NB4 (cell line): ENCODE data around the gene ANKS1B.

Experiments used
- DNase-seq: peaks from one replicate; pipeline ENCODE4 v3.0.0; 2010; ENCODE audit warnings: low read depth
- H3K4me3 ChIP-seq: one replicate; pipeline ENCODE4 v1.5.1; 2011; ENCODE audit warnings: mild to moderate bottlenecking, low read depth, low read length, moderate library complexity
- CTCF ChIP-seq: IDR thresholded peaks from one replicate; pipeline ENCODE4 v1.5.1; 2012; ENCODE audit warnings: low read depth, low read length
- MYC ChIP-seq: IDR thresholded peaks from 2 replicates; pipeline ENCODE4 v1.6.1; 2011; ENCODE audit warnings: low read depth, low read length
- POLR2A ChIP-seq: IDR thresholded peaks from 2 replicates; pipeline ENCODE4 v1.6.1; 2011; ENCODE audit warnings: mild to moderate bottlenecking; ENCODE audit not compliant: insufficient read length; ENCODE audit errors: extremely low read depth
- TF ChIP-seq, protein P1 (sequence below): IDR thresholded peaks from 2 replicates; pipeline ENCODE4 v1.6.1; 2011; ENCODE audit warnings: low read depth, low read length

Gene ANKS1B

GRCh38 chr12:99984271-99985128 lies at the start of gene ANKS1B:
ANKS1B (minus strand) TSS chr12:99984936; CDS start chr12:99984237, 699 bp downstream.
- H3K4me3 ChIP-seq, result peak within 1 kb of the TSS; percentile 58
- peak; percentile 66 for DNase-seq
- TF ChIP-seq, protein P1, sequence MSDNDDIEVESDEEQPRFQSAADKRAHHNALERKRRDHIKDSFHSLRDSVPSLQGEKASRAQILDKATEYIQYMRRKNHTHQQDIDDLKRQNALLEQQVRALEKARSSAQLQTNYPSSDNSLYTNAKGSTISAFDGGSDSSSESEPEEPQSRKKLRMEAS, result no peak
- no peak for TF ChIP-seq CTCF
- TF ChIP-seq POLR2A, result no peak
- TF ChIP-seq MYC, result no peak

DNA sequence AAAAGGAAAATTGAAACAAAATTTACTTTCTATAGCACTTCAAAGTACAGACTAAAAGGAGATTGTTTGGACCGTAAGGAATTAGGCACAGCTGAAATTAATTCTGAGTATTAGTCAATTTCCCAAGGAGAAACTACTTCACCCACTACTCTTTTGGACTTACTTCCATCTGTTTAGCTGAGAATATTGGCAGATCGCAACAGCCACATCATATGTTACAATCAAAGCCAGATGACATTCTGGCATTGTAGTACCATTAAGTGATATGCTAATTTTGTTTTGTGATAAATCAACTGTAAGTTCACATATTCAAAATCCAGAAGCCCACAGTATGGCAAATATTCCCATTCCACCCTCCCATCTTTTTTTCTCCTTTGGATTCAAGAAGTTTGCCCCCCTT lies 47.1 kb upstream of the ANKS1B start:
- DNase-seq, result no peak
- TF ChIP-seq, protein P1, result no peak
- TF ChIP-seq POLR2A, result no peak
- TF ChIP-seq MYC, result no peak
- no peak for TF ChIP-seq CTCF
- H3K4me3 ChIP-seq, result no peak overlapping the region

DNA sequence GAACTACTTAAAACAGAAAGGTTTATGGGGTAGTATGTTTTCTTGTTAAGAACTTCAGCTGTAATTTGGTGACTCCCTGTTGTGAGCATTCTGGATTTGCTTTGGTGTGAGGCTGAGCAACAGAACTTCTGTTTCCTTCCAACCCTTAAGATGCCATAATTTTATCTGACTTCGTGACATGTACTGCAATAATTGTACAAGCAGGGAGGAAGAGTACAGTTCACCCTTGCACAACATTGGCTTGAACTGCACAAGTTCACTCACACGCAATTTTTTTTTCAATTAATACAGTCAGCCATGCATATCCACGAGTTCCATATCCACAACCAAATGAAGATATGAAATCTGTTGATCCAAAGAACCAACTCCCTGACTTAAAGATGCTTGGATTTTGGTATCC lies 42.9 kb upstream of the ANKS1B start:
- DNase-seq, result no peak
- TF ChIP-seq, protein P1, result no peak
- TF ChIP-seq CTCF, result no peak
- TF ChIP-seq MYC, result no peak
- no peak for TF ChIP-seq POLR2A
- no peak overlapping the region for H3K4me3 ChIP-seq

- TF ChIP-seq MYC, result no peak
- no peak for DNase-seq
- H3K4me3 ChIP-seq, result no peak overlapping the region
Measured at GRCh38 chr12:100026241-100026640, 41.5 kb upstream of the ANKS1B start.

DNA sequence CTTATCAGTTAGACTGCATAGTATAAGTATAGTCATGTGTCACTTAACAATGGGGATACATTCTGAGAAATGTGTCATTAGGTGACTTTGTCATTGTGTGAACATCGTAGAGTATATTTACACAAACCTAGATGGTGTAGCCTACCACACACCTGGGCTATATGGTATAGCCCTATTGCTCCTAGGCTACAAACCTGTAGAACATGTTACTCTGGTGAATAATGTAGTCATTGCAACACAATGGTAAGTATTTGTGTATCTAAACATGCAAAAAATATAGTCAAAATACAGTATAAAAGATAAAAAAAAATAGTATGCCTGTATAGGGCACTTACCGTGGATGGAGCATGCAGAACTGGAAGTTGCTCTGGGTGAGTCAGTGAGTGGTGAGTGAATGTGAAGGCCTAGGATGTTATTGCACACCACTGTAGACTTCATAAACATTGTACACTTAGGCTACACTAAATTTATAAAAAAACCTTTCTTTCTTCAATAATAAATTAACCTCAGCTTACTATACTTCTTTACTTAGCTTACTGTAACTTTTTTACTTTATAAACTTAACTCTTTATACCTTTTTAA lies 40.3 kb upstream of the ANKS1B start:
- TF ChIP-seq MYC (no peak), POLR2A (no peak), CTCF (no peak)
- TF ChIP-seq, protein P1, result no peak
- DNase-seq, result no peak

GRCh38 chr12:100020370-100020769 lies 35.6 kb upstream of the ANKS1B start:
- no peak for DNase-seq
- no peak overlapping the region for H3K4me3 ChIP-seq
- TF ChIP-seq MYC (no peak), CTCF (no peak), POLR2A (no peak)
- TF ChIP-seq, protein P1, result no peak

More for the DNA sequence above, 40.3 kb upstream of the ANKS1B start:
- H3K4me3 ChIP-seq, result no peak overlapping the region
